Activated CD4-positive, alpha-beta T cell treated with anti-CD3 and anti-CD28 coated beads for 24 hours (primary cell): Measurements from ENCODE around the gene ARID1A.
"Not testable (repeated sequence)": the region's sequence is repeated elsewhere in the genome, so short reads cannot be mapped to it uniquely, and the experiment has no call there.

Experiments used
- DNase-seq, 2 donors: peaks; one replicate each; pipeline ENCODE4 v3.0.0-alpha.2; 2020; ENCODE audit warnings: low read depth in 2 of 2

Gene ARID1A

DNA sequence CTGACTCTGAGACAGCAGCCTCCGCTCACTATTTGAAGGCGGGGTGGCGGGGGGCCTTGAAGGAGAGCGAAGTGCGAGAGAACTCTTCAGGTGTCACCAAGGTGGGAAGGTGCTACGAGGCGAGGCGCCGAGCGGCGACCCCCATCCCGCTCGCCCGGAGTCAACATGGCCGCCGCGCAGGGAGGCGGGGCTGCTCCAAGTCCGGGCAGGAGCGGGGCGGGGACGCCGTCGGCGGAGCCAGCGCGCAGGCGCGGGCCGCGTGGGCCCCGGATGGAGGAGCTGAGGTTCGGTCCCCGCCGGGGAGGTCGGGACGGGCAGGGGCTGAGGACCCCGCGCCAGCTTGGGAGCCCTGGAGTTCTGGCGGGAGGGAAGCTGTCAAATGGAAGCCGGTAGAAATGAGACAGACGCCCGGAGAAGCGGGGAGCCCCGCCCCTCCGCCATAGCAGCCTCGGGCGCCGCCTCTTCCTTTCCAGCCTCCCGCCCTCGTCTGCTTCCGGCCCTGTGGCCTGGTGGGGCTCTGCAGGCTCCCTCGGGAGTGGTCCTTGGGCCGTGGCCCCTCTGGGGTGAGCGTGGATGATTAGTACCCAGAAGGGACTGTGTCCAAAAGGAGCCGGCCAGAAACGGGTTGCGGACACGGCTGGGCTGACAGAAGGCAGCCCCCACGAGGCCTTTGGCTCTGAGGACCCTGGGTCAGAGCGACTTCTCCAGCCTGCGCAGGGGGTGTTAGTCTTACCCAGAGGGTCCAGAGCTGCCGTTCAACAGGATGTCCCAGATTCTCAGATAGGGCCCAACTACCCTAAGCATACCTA lies 92.1 kb downstream of the ARID1A start, which contains the start of gene PIGV:
Gene PIGV, plus strand, starts transcription at position 245 of the 809 bp plus-strand sequence. CDS start 2,866 bp downstream, outside the sequence.
- peak; percentile 78 to 80 for DNase-seq

DNA sequence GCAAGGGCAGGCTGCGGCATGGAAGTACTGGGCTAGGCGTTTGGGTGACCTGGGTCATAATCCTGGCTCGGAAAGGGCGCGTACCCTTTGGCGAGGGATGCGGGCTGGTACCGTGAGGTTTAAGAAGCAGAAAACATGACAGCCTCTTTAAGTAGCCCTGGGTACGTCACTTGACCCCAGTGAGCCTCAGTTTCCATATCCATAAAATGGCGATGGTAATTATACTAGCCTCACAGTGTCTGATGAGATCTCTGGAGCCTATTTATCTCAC lies 92.6 kb downstream of the ARID1A start:
- no peak for DNase-seq

- peak; percentile 80 to 82 for DNase-seq
Observed at GRCh38 chr1:26788836-26789611, 93.2 kb downstream of the ARID1A start.

- no peak for DNase-seq
Observed at GRCh38 chr1:26789612-26789865, 93.7 kb downstream of the ARID1A start.

DNA sequence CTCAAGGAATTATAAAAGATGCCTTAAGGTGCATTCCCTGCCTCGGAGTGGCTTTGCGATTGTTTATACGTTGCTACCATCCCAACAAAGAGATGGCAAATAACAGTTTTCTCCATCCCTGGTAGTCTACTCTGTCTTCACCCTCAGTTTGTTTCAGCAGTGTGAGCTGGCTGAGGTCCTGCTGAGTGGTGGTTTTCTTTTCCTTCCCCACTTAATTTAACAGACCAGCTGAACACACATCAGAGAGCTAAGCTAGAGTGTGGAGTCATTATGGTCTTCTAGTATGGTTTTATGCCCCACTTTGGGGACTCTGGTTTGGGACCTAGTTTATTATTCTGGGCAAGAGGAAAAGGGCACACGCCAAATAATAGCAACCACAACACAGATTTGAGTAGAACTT lies 94.1 kb downstream of the ARID1A start:
- DNase-seq, result no peak

GRCh38 chr1:26790551-26790953 lies 94.7 kb downstream of the ARID1A start:
- no peak for DNase-seq

DNA sequence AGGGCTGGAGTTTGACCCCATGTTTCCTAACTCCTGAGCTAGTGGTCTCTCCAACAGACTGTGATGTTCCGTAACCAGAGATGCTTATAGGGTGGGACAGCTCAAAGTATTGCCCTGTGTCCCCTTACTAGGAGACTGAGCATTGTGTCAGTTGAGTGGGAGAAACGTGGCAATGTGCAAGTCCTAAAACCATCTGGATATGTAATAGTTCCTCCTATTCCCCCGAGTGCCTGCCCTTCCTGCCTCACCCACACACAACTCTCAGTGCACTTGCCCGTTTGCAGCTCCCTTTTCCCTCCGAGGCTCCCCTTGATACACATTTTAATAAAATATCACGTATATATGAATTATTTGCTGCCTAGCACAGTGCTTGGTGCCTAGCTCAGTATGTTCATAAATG lies 95.3 kb downstream of the ARID1A start:
- no peak for DNase-seq

DNA sequence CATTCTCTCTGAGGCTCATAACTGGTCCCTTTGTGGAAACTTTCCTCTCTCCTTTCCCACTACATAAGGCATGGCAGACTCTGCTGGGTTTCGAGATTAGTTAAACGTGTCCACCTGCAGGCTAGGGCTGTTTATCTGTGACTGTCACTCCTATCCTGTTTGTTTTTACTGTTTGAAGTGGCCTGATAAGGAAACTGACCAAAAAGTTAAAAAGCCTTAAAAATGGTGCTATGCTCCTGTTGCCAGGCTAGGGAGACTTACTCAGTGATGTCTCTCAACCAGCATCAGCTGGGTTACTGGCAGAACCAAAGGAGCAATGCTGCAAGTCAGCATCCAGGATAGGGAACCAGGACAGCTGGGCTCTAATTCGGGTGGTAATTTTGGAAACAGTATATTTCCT lies 95.8 kb downstream of the ARID1A start:
- no peak for DNase-seq

DNA sequence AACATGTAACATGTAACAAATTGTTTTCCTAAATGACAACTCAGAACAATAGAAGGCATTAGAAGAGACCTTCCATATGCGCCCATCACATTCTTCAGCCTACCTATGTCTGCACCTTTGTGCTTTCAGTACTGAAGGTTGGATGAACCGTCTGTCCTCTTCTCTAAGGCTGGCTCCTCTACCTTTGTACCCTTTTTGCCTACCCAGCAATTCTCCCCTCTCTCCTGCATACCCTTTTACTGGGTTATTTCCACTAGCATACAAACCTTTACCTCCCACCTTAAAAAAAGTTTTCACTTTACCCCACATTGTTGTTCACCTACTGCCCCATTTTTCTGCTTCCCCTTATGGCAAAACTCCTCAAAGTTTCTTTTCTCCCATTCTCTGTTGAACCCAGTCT lies 97.1 kb downstream of the ARID1A start:
- DNase-seq, result no peak

DNA sequence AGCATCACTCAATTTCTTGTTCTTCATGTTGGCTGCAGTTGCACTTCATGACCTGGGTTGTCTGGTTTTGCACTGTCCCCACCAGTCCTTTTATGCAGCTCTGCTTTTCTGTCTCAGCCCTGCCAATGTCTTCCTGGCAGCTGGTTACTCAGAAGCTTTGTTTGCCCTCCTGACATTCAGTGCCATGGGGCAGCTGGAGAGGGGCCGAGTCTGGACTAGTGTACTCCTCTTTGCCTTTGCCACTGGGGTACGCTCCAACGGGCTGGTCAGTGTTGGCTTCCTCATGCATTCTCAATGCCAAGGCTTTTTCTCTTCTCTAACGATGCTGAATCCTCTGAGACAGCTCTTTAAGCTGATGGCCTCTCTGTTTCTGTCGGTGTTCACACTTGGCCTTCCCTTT lies 98.6 kb downstream of the ARID1A start:
- no peak for DNase-seq

DNA sequence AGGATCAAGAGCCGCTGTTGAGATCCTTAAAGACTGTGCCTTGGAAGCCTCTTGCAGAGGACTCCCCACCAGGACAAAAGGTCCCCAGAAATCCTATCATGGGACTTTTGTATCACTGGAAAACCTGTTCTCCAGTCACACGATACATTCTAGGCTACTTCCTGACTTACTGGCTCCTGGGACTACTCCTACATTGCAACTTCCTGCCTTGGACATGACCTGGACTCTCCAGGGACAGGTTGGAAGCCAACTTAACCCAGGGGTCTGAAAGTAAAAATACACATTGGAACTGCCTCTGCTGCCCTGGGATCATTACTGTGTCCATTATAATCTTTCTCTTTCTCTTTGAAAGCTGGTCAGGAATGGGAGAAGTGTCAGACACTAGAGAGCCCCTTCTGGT lies 101.8 kb downstream of the ARID1A start:
- no peak for DNase-seq

DNA sequence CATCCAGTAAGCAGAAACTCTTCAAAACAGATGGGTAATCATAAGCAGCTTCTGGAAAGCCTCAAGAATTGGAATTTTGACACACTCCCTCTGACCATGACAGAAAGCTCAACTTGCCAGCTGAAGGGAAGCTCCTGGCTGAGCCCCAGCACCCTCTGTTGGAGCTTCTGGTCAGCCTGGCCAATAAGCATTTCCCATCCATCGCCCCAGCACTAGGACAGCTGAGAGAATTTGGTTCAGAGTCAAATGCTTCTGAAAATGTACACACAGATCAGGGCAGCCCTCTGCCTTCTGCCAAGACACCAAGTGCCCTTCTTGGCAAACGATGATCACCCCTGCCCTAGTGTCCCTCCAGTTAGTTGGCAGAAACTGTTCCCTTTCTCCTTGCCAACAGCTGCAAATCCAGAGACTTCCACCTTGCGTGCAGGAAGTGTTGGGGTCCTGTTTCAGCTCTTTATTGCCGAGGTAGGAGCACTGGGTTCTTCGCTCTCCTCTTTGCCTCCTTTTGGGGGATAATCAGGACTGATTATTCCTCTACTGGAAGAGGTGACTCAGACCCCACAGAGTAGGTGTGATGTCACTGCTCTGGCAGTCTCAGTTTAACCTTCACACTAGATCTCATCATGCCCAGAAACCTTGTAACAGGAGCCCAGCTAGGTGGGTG lies 103.8 kb downstream of the ARID1A start:
- DNase-seq, result no peak

DNA sequence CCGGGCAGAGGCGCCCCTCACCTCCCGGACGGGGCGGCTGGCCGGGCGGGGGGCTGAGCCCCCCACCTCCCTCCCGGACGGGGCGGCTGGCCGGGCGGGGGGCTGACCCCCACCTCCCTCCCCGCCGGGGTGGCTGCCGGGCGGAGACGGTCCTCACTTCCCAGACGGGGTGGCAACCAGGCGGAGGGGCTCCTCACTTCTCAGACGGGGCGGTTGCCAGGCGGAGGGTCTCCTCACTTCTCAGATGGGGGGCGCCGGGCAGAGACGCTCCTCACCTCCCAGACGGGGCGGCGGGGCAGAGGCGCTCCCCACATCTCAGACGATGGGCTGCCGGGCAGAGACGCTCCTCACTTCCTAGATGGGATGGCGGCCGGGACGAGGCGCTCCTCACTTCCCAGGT lies 108.1 kb downstream of the ARID1A start:
- DNase-seq, result not testable (repeated sequence)

GRCh38 chr1:26810105-26810504 lies 114.3 kb downstream of the ARID1A start:
- peak; percentile 59 to 67 for DNase-seq

DNA sequence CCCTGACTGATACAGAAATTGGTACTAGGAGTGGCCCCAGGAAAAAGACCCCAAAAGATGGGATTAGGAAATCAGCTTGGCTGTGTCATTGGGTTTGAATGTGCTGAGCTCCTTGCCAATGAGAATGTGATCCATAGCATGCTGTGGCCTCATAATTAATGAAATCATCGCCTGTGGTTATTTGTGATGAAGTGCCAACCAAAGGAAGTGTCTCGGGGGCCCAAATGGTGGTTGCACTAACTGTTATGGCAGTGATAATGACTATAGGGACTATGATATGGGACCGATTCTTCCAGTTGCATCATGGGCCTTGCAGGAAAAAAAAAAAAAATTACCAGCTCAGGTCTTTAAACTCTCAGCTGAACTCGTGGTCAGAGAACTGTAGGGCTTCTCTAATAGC lies 115.2 kb downstream of the ARID1A start:
- no peak for DNase-seq

DNA sequence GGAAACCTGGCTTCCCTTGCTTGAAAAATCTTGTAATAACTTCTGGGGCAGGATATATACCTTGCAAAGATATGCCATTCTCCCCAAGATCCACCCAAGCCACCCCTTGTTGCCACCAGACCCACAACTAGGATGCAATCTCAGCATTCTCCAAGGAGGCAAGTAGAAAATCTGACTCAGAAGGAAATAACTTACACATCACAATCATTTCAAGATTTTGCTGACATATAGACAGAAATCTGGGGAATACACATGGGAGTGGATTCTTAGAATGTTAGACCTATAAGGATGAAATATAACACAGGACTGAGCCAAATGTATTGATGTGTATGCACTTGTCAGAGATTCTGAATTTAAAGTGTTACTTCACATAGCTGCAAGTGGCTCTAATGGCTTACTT lies 115.9 kb downstream of the ARID1A start:
- DNase-seq, result no peak

GRCh38 chr1:26814377-26814776 lies 118.6 kb downstream of the ARID1A start:
- no peak for DNase-seq

GRCh38 chr1:26814893-26815292 lies 119.1 kb downstream of the ARID1A start:
- DNase-seq, result no peak

GRCh38 chr1:26820784-26821269 lies 125.0 kb downstream of the ARID1A start:
- DNase-seq, result no peak

DNA sequence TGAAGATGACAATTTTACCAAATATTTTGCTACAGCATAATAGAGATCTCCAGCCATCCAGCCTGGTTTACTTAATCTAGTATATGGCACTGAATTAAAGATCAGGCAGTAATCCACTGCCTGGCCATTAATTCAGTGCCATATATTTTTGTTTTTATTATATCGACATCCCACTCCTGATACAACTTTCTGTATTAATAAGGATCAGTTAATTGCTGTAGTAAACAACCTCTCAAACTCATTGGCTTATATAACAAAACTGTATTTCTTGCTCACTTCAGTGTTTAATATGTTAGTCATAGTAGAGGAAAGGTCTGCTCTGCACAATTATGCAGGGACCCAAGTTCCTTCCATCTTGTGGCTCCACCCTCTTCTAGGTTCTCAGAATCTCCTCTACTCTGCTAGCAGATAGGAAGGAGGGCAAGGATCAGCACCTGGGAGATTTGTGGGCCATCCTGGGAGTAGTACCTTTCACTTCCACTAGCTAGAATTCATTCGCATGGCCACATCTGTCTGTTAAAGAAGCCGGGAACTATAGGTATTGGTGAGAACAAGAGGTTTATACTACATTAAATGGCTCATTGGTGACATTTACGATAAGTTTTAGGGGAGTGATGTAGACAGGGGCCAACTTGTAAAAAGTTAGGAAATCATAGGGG lies 127.1 kb downstream of the ARID1A start:
- no peak for DNase-seq

- DNase-seq, result no peak
Observed at GRCh38 chr1:26824731-26825130, 128.9 kb downstream of the ARID1A start.
